ENCODE results near the gene NPFF.

DNA sequence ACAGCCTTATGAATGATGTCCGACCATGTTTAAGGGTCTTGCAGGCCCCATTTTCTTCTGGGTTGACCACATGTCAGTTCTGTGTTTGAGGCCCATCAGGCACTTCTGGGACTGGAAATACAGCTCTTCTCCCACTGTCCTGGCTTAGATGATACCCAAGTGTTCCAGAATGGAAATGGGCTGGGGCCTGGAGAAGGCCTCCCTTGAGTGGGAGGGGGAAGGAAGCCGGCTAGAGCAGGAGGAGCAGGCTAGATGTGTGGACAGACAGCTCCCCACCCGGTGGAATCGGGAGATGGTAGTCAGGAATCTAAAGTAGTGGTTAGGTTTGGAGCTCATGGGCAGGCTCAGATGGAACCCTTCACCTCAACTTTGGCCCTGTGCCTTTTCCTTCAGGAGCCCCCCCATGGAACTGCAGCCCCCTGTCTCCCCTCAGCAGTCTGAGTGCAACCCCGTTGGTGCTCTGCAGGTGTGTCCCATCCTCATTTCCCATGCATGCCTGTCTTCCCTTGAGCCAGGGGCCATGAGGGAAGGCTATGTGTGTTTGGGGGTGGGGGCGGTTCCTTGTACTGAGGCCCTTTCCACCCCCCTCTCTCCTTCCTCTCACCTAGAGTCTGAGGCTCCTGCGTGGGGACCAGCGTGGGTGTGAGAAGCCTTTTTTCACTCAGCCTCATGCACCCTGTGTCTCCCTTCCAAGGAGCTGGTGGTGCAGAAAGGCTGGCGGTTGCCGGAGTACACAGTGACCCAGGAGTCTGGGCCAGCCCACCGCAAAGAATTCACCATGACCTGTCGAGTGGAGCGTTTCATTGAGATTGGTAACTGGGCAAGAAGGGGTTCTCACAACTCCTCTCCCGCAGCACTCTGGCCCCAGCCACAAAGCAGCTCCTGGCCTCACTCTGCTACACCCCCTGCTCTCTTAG is 3.0 kb downstream of the NPFF start:
- TF ChIP-seq, protein P1, sequence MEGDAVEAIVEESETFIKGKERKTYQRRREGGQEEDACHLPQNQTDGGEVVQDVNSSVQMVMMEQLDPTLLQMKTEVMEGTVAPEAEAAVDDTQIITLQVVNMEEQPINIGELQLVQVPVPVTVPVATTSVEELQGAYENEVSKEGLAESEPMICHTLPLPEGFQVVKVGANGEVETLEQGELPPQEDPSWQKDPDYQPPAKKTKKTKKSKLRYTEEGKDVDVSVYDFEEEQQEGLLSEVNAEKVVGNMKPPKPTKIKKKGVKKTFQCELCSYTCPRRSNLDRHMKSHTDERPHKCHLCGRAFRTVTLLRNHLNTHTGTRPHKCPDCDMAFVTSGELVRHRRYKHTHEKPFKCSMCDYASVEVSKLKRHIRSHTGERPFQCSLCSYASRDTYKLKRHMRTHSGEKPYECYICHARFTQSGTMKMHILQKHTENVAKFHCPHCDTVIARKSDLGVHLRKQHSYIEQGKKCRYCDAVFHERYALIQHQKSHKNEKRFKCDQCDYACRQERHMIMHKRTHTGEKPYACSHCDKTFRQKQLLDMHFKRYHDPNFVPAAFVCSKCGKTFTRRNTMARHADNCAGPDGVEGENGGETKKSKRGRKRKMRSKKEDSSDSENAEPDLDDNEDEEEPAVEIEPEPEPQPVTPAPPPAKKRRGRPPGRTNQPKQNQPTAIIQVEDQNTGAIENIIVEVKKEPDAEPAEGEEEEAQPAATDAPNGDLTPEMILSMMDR (IDR thresholded peaks at IDR 0.05), result no peak
- TF ChIP-seq POLR2A (IDR thresholded peaks at IDR 0.05), result no peak
